SK-N-MC (cell line): ENCODE data around the gene GRK6.

Experiments
- DNase-seq: peaks from one replicate; pipeline ENCODE4 v3.0.0-alpha.2; 2011; ENCODE audit warnings: low read depth, low spot score
- H3K27ac ChIP-seq: fragments of 200-600 bp; sonication (generic); 2 replicates; pipeline ENCODE4 v1.5.1; 2016; ENCODE audit warnings: mixed run types
- H3K36me3 ChIP-seq: fragments of 200-600 bp; sonication (generic); 2 replicates; pipeline ENCODE4 v1.6.1; 2017; ENCODE audit warnings: antibody characterized with exemption, low read length, mixed read lengths; ENCODE audit not compliant: insufficient read depth
- H3K4me3 ChIP-seq: fragments of 200-600 bp; sonication (generic); 2 replicates; pipeline ENCODE4 v1.5.1; 2016
- H3K9ac ChIP-seq: fragments of 200-600 bp; sonication (generic); 2 replicates; pipeline ENCODE4 v1.8.0; 2017; ENCODE audit warnings: mixed run types, mixed read lengths; ENCODE audit not compliant: insufficient read length
- H3K9me3 ChIP-seq: fragments of 200-600 bp; sonication (generic); 2 replicates; pipeline ENCODE4 v1.6.1; 2017; ENCODE audit warnings: low read depth, mild to moderate bottlenecking, antibody characterized with exemption, low read length, moderate library complexity, mixed read lengths
- EZH2 ChIP-seq: fragments of 200-600 bp; sonication (generic); IDR thresholded peaks from one replicate; pipeline ENCODE4 v1.6.1; 2017; ENCODE audit warnings: antibody characterized with exemption
- FOXP2 ChIP-seq: optimal IDR thresholded peaks from 2 replicates; pipeline ENCODE3; 2011; ENCODE audit warnings: mild to moderate bottlenecking, moderate library complexity; ENCODE audit not compliant: insufficient read depth; ENCODE audit errors: extremely low read length, control extremely low read depth
- POLR2AphosphoS5 ChIP-seq: IDR thresholded peaks from 2 replicates; pipeline ENCODE4 v1.6.1; 2012; ENCODE audit warnings: mild to moderate bottlenecking, low read depth, low read length, borderline replicate concordance

The GRK6 gene

GRCh38 chr5:177456976-177457851 lies 30.7 kb downstream of the GRK6 start:
- no peaks in the 10 kb centered on the region for H3K9me3 ChIP-seq
- TF ChIP-seq POLR2AphosphoS5 (peak; percentile 15; the same call in 1 of the 2 replicates), FOXP2 (no peak), EZH2 (no peak)
- H3K4me3 ChIP-seq, result no peak overlapping the region
- H3K27ac ChIP-seq, result peak overlapping the region; percentile 81
- DNase-seq, result peak; percentile 48
- H3K9ac ChIP-seq, result no peak overlapping the region
- peaks cover 46% of the 10 kb centered on the region for H3K36me3 ChIP-seq

DNA sequence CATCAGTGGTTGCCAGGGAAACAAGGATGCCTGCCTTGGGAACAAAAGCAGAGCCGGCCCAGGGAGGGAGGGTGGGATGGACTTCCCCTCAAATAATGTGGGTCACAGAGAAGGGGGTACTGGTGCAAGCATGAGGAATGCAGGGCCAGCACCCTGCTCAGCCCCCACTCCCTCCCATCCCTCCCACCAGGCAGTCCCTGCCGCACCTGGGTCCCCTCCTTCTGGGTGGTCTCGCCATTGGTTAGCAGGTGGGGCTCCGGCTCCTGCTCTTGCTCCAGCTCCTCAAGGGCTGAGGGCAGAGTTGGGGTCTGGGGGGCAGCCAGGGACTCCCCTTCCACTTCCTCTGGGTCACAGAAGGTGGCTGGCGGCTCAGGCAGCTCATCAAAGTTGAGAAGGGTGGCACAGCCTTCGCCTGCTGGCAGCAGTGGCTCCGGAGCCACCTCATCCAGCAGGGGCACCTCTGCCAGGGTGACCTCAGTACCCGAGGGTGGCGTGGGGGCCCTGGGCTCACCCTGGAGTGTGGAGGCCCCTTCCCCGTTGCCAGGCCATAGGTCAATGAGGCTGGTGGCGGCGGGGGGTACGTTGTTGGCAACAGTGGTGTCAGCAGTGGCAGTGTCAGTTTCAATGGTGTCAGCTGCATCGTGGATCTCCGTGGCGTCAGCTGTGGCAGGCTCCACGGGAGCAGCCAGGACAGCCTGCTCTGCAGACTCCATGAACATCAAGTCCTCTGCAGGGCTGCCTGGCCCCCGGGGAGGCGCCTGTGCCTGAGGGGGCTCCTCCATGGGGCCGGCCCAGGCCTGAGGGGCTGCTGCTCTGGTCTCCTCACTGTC lies 31.6 kb downstream of the GRK6 start:
- TF ChIP-seq EZH2 (no peak), POLR2AphosphoS5 (no peak), FOXP2 (no peak)
- H3K36me3 ChIP-seq, result peaks cover 53% of the 10 kb centered on the region
- DNase-seq, result no peak
- no peak overlapping the region for H3K27ac ChIP-seq
- no peaks in the 10 kb centered on the region for H3K9me3 ChIP-seq
- H3K9ac ChIP-seq, result no peak overlapping the region
- no peak overlapping the region for H3K4me3 ChIP-seq

- TF ChIP-seq FOXP2 (no peak), POLR2AphosphoS5 (no peak; the same call in 1 of the 2 replicates), EZH2 (no peak)
- Histone ChIP-seq H3K36me3 (peaks cover 60% of the 10 kb centered on the region), H3K9me3 (no peaks in the 10 kb centered on the region), H3K27ac (no peak overlapping the region), H3K4me3 (no peak overlapping the region), H3K9ac (no peak overlapping the region)
- no peak for DNase-seq
Measured at GRCh38 chr5:177458912-177459350, 32.5 kb downstream of the GRK6 start.

- Histone ChIP-seq H3K36me3 (peaks cover 60% of the 10 kb centered on the region), H3K4me3 (no peak overlapping the region), H3K9me3 (no peaks in the 10 kb centered on the region), H3K27ac (no peak overlapping the region), H3K9ac (no peak overlapping the region)
- DNase-seq, result no peak
- no peak for TF ChIP-seq POLR2AphosphoS5
- no peak for TF ChIP-seq FOXP2
- no peak for TF ChIP-seq EZH2
Measured at GRCh38 chr5:177459357-177459756, 32.9 kb downstream of the GRK6 start.

GRCh38 chr5:177459819-177460628 lies 33.5 kb downstream of the GRK6 start:
- Histone ChIP-seq H3K9ac (no peak overlapping the region), H3K9me3 (no peaks in the 10 kb centered on the region), H3K36me3 (peaks cover 63% of the 10 kb centered on the region), H3K27ac (no peak overlapping the region), H3K4me3 (no peak overlapping the region)
- DNase-seq, result no peak
- TF ChIP-seq EZH2 (no peak), POLR2AphosphoS5 (peak; percentile 26; the same call in 1 of the 2 replicates), FOXP2 (no peak)

DNA sequence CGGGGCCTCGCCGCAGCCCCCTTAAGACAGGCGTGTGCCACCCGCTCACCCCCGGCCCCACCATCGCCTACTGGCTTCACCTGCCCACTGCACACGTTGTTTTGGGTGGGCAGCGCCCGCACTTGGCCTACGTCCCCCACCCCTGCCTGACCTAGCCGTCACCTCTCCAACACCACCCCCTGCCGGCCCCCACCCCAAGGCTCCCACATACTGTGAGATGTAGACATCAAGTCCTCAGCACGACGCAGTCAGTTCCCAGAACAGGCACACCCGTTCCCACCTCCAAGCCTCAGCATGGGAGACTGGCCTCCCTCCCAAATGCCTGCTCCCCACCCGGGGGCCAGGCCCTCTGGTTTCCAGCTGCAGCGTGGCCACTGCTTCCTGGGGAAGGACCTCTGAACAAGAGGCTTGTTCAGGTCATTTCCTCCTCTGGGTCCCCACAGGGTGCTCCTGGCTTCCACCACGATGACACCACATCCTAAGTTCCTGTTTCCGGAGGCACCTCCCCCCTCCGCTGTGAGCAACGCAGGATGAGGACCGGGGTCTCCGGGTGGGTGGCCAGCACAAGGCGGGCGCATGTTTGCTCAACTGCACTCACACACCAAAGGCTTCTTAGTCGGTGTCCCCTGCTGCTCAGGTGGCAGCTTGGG lies 35.7 kb downstream of the GRK6 start:
- no peak for DNase-seq
- H3K4me3 ChIP-seq, result no peak overlapping the region
- peaks cover 79% of the 10 kb centered on the region for H3K36me3 ChIP-seq
- no peak overlapping the region for H3K27ac ChIP-seq
- H3K9ac ChIP-seq, result no peak overlapping the region
- H3K9me3 ChIP-seq, result no peaks in the 10 kb centered on the region
- TF ChIP-seq POLR2AphosphoS5 (peak; percentile 48; the same call in 1 of the 2 replicates), FOXP2 (no peak), EZH2 (no peak)

GRCh38 chr5:177465044-177465443 lies 38.6 kb downstream of the GRK6 start:
- TF ChIP-seq FOXP2, result no peak
- TF ChIP-seq EZH2, result no peak
- no peak for TF ChIP-seq POLR2AphosphoS5
- no peak overlapping the region for H3K9ac ChIP-seq
- no peak overlapping the region for H3K4me3 ChIP-seq
- no peak overlapping the region for H3K27ac ChIP-seq
- peaks cover 81% of the 10 kb centered on the region for H3K36me3 ChIP-seq
- H3K9me3 ChIP-seq, result no peaks in the 10 kb centered on the region
- DNase-seq, result no peak
